ENCODE data around the gene NOX3.
"Not testable (repeated sequence)": the region's sequence is repeated elsewhere in the genome, so short reads cannot be mapped to it uniquely, and the experiment has no call there.

Gene NOX3, protein sequence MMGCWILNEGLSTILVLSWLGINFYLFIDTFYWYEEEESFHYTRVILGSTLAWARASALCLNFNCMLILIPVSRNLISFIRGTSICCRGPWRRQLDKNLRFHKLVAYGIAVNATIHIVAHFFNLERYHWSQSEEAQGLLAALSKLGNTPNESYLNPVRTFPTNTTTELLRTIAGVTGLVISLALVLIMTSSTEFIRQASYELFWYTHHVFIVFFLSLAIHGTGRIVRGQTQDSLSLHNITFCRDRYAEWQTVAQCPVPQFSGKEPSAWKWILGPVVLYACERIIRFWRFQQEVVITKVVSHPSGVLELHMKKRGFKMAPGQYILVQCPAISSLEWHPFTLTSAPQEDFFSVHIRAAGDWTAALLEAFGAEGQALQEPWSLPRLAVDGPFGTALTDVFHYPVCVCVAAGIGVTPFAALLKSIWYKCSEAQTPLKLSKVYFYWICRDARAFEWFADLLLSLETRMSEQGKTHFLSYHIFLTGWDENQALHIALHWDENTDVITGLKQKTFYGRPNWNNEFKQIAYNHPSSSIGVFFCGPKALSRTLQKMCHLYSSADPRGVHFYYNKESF

DNA sequence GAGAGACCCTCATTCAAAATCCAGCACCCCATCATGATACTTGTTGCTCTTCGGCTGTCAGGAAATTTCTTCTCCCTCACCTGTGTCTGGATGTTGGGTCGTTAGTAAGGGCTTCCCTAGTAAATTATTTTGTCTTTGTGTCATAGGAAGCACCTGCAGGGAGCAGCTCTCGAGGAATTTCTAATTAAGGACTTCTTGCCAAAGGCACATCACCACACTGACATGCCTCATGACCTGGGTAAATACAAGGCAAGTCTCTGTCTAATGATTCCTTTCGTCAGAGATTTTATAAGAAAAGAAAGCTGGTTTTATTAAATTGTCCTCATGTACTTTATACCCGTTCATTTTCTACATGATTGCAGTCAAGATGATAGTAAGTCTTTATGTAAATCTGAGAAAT is at the start of gene NOX3:
Gene NOX3, minus strand, starts transcription at position 74 of the 400 bp plus-strand sequence. Its CDS starts 39 bp downstream, at position 35.
- no peak for FAIRE-seq
- no peak for DNase-seq (ENCODE audit: insufficient read length, low spot score)

DNA sequence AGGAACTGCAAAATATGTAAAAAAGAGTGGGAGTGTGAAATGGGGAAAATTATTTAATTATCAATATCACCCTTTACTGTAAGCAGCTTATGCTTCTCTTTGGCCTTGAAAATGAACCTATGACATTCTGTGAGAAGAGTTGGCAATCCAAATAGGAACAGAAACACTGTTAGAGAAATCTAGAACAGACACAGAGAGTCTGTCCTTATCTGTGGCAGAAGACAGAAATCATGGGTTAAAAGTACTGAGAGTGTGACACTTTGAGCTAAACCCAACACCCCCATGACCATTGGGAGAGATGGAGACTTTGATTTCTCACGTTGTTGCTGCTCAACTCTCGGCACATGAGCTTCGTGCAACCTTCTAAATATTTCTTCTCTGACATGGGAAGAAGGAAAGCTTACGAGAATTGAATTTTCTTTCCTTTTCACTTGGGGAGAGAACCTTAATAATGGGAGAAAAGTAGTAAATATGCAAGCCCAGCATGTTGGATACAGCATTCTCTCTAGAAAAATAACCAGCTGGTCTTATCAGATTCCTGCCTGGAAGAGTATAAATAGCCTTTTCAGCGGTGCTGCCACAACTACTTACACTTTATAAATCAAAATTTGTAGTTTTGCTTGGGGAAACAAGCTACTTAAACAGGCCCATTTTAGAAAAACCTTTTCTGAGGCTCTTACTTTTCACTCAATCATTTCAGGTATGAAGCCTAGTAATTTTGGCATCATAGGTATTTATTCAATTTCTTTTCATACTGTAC is 49.4 kb upstream of the NOX3 start:
- FAIRE-seq: peak; percentile 28
- DNase-seq (ENCODE audit: insufficient read length, low spot score): no peak

DNA sequence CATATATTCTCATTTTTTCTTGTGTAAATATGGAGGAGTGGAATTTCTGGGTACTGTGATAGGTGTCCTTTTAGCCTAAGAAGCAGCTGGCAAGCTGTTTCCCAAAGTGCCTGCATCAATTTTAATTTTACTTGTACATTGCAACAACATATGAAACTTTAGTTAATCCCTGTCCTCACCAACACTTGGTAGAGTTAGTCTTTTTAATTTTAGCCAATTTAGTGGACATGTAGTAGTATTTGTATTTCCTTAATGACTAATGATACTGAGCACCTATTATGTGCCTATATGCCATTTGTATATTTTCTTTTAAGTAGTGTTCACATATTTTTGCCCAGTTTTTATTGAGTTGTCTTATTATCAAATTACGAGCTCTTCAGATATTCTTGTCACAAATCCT is 46.8 kb upstream of the NOX3 start:
- no peak for FAIRE-seq
- DNase-seq (ENCODE audit: insufficient read length, low spot score): no peak

DNA sequence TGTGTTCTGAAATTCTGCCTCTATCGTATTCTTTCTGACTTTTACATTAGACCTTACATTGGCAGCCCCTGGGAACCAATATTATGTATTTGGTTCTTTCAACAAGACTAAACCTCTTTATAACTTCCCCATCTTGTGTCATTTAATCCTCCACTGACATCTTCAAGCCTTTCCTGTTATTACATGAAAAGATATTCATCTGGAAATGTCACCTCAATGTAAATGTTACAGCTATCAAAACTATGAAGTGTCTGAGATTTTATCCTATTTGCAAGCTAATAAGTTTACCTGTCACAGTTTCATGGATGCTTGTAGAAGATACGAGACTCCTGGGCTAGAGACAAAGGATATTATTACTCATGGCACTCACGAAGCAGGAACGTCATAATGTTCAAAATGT is 43.9 kb upstream of the NOX3 start:
- no peak for FAIRE-seq
- no peak for DNase-seq (ENCODE audit: insufficient read length, low spot score)

DNA sequence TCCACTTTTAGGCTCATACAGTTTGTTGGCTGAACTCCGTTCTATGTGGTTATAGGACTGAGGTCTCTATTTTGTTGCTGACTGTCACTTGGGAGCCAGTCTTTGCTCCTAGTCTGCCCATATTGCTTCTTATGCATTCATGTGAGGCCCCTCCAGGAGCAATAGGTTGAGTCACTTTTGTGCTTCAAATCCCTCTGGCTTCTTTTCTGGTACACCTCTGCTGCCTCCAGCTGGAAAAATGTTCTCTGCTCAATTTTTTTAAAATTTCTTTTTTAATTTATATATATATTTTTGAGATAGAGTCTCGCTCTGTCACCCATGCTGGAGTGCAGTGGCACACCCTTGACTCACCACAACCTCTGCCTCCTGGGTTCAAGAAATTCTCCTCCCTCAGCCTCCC is 42.7 kb upstream of the NOX3 start:
- no peak for DNase-seq (ENCODE audit: insufficient read length, low spot score)
- FAIRE-seq: no peak

DNA sequence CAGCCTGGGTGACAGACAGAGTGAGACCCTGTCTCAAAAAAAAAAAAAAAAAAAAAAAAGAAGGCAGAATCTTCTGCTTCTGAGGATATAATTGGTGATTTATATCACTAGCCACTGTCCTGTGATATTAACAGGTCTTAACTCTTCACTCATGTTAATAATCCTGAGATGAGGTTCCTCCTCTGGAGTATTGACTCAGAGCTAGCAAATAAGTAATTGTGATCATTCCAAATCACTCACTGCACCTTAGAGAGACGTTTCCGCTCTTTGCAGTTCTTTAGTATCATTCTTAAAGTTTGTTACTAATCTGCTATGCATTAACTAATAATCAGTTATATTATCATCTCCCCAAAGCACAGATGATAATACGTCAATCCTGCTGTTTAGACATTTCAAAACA is 41.6 kb upstream of the NOX3 start:
- no peak for FAIRE-seq
- no peak for DNase-seq (ENCODE audit: insufficient read length, low spot score)

DNA sequence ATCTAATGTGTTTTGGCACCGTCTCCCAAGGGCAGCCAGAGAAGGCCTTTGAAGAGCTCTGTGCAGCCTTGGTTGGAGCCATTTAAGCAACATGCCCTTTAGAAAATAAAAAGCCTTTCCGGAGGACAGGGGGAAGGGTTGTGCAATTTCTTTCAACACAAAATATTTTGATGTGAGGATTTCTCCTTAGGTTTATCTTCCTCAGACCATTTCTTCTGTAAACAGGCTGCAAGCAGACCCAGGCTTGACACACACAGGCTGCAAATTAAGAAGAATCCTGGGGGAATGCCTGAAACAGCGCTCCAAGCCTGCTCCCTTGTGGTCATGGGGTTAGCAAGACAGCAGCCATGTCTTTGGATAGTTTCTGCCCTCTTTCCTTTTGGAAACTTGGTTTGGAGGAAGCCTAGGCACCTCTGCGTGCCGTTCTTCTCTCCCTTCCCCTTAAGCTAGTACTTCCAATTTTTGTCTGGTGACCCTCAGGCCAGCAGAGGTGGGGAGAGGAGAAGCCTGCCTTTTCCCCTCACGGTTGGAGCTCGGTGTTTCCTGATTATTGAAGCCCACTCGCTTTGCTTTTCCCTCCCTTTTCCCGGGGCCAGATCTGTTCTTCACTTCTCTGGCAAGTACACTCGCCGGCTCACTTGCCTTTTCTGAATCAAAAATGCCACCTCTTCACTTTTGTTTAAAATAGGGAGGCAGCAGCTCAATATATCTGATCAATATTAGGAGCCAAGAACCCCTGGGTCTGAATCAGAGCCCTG is 39.6 kb upstream of the NOX3 start:
- DNase-seq (ENCODE audit: insufficient read length, low spot score): no peak

DNA sequence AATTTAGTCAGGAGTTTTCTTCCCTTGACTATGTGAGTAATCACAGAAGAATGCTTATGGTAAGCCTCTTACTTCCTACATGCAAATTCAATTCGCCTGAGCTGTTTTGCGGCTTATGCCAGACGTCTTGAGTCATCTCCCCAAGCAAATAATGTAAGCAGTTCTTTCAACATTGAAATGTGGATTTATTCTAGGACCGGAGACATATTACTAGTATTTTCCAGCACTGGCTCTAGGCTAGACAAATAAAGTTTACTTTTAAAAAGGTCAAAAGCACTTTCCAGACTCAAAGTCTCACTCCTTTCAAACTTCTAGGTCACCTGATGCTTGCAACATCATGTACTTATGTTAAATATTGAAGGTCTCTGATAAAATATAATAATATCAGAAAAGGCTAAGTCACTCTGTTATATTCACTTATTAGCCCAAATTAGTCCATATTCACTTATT is 38.1 kb upstream of the NOX3 start:
- peak; percentile 4 for DNase-seq (ENCODE audit: insufficient read length, low spot score)
- FAIRE-seq: peak; percentile 35

More for the DNA sequence above, 39.6 kb upstream of the NOX3 start:
- FAIRE-seq: no peak

DNA sequence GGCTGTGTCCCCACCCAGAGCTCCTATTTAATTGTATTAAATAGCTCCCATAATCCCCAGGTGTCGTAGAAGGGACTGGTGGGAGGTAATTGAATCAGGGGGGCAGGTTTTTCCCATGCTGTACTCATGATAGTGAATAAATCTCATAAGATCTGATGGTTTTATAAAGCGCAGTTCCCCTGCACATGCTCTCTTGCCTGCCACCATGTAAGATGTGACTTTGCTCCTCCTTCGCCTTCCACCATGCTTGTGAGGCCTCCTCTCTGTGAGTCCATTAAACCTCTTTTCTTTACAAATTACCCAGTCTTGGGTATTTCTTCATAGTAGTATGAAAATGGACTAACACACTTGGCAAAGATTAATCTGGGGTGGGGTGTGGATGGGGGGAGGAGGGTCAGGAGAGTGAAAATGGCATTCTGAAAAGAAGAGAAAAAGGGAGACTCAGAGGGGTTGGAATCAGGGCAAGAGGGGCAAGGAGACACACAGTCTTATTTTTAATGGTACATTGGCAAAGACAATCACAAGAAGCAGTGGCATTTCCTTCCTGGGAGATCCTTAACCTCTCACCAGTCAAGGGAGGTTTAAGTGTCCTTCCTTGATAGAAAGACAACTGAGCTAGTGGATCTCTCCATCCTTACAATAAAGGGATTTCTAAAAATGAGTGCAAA is 37.5 kb upstream of the NOX3 start:
- DNase-seq (ENCODE audit: insufficient read length, low spot score) (no peak), FAIRE-seq (no peak)

DNA sequence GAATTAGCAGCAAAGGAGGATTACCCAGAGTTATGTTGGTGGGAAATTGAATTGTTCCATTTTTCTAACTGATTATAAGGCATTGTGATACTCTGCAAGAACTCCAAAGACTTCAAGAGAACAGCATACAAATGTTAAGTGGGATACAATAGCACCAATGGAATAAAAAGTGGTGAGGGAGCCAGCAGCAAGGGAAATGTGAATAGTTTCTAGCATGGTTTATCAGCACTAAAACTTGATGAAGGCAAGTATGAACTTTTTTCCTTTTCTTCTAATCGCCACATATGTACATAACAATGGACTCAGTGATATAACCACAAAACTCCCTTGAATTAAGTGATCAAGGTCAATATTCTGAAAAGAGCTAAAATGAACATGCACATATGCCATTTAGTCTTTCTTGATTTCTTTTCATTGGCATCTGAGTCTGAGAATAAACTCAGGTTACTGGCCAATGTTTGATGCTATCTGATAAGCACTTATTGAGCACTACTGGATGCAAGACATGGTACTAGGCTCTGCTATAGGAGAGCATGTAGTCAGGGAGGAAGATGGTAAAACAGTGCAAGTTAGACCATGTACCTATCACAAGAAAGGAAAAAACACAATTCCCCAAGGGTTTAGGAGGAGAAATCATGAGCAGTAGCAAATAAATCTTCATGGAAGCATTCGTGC is 36.6 kb upstream of the NOX3 start:
- FAIRE-seq: no peak
- no peak for DNase-seq (ENCODE audit: insufficient read length, low spot score)

DNA sequence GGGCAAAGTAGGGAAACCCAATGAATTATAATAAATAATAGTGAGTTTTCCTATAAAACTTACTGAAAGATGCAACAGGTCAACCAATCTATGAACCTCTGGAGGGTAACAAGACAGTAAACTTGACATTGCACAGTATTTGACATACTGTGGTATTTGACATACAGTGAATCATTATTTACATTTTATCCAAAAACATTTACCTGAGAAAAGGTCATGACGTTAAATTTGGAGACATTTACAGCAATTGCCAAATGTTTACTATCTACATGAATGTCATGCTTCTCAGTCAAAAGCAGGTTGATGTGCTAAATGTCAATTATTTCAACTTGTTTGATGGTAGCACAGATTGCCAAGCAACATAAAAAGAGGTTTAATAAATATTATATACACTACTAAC is 35.8 kb upstream of the NOX3 start:
- DNase-seq (ENCODE audit: insufficient read length, low spot score) (no peak), FAIRE-seq (no peak)

DNA sequence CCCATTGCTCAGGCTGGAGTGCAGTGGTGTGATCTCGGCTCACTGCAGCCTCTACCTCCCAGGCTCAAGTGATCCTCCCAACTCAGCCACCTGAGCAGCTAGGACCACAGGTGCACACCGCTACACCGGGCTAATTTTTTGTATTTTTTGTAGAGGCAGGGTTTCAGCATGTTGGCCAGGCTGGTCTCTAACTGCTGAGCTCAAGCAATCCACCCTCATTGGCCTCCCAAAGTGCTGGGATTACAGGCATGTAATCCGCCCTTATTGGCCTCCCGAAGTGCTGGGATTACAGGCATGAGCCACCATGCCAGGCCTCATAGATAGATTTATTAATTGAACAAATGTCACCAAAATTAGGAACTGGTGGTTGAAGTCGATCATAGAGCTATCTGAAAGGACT is 32.6 kb upstream of the NOX3 start:
- FAIRE-seq; DNase-seq (ENCODE audit: insufficient read length, low spot score): not testable (repeated sequence)

DNA sequence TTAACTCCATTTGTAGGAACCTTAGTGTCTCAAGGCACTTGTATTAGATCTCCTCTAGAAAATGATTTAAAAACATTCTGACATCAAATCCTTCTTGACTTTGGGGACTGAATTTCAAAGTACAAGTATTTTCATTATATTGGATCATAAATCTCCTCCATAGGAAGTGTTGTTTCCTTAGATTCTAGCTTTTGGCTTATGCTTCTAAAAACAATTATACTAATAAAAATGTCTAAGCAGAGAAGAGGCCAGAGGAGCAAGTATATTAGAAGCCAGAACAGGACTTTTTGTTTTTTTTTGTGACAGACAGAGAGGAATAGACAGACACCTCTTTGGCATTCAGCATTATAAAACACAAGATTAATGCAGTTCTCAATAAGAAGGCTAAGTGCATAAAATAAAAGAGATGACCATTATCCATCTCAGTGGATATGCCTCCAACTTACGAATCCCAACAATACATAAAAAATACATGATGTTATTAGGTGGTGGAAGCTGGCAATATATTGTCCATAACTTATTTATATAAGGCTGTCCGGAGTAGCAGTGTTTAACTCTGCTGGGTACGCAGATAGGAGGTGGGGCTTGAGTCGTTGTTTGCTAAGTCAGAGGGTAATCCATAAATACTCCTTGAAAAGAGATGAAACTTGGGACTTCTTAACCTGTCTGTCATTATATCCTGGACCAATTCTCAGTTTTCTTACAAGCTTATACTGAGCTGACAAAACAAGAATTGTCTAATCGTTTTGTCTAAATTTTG is 31.9 kb upstream of the NOX3 start:
- FAIRE-seq (no peak), DNase-seq (ENCODE audit: insufficient read length, low spot score) (no peak)

DNA sequence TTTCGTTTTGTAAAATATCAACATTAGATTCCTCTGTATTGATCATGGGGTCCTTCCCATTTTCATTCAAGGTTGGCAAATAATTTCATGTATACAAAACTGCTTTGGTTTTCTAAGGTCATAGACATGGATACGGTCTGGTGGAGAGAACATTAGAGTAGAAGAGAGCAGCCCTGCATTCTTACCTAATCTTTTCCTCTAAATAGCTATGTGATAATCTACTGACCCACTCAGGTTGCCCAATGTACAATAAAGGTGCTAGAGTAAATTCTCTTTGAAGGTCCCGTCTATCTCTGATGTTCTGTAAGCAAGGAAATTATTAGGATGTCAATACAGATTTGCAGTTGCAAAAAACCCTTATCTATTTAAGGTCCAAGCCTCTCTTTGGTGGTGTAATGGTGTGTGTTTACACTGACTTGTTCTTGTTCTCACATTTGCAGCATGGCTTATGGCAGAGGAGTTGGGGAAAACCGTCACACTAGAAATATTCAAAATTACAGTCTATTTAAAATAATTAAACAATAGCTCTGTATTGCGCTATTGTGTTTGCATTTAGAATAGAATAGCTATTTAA is 31.2 kb upstream of the NOX3 start:
- no peak for FAIRE-seq
- DNase-seq (ENCODE audit: insufficient read length, low spot score): no peak

DNA sequence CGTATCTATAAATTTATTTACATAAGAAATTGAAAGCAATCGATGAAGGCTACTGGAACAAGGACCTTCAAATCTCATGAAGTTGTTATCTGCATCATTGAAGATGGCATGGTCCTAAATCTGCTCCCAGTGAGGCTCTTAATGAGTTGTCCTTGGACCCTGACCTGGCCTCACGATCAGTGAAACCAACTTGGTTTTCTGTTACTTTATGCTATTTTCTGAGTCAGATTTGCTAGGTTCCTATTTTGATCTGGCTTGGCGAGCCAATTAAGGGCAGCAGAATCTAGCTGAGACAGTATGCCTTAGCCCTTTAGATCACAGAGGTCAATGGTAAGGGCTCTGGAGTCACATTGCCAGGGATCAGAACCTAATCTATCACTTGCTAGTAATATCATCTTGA is 30.1 kb upstream of the NOX3 start:
- FAIRE-seq (peak; percentile 11), DNase-seq (ENCODE audit: insufficient read length, low spot score) (no peak)

DNA sequence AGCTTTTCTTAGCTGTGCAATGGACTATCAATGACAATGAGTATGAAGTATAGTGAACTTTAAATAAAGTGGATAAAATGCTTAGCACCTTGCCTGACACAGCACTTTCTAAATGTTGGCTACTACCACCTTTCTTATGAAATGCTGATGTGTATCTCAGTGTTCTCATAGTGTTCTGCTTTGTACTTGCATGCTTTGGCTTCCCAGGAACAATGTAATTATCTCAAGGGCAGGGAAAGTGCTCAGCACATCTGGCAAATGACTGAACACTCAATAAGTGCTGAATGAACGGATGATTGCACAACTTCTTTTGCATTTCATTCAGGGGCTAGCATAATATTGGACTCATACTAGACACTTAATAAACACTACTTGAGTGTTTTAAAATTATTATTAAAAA is 28.2 kb upstream of the NOX3 start:
- no peak for DNase-seq (ENCODE audit: insufficient read length, low spot score)
- FAIRE-seq: no peak

DNA sequence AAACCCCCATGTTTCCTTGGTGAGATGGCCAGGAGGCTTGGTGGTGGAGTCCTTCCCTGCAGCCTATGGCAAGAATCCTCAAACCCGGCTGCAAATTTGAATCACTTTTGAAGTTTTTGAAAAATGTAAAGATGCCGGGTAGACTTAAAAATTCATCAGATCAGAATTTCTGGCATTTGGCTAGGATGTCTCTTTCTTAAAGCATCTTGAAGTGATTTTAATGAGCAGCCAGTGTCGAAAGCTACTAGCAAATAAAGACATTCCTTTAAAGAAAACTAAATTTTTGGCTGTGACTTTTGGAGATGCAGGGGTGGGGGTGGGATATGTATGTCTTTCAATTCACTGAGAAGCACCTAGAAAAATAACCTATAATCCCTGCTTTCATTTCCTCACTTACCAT is 25.6 kb upstream of the NOX3 start:
- DNase-seq (ENCODE audit: insufficient read length, low spot score): no peak
- no peak for FAIRE-seq

DNA sequence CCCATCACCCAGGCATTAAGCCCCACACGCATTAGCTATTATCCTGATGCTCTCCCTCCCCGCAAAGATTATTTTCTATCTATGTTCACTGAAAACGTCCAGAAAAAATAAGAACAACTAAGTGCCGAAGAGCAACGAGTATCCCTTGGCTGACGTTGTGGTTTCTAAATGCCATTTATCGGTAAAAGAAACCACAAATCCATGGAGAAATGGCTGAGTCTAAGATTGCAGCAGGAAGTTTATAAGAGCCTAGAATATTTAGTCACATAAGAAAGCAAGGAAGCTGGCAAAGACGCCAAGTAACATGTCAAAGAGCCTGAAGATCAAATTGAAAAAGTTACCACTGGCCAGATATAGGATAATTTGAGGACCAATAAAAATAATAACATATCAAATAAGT is 18.1 kb upstream of the NOX3 start:
- DNase-seq (ENCODE audit: insufficient read length, low spot score) (no peak), FAIRE-seq (no peak)

DNA sequence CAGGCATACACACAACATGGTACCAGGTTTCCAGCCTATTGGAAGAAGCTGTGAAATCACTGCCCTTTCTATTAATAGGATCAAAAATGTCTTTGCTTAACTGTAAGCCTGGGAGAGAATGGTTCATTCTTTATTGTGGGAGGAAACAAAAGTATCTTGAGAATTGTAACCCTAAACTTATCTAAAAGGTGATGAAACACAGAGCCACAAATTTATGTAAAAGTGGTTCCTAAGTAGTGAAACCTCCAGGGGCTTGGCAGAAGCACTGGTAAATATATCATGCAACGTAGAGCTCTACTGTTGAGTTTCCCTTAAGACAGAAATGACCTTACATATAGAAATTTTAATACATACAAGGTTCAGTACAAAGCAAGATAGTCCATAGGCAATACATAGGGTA is 17.2 kb upstream of the NOX3 start:
- DNase-seq (ENCODE audit: insufficient read length, low spot score): no peak

More for the DNA sequence above, 17.2 kb upstream of the NOX3 start:
- no peak for FAIRE-seq
